ENCODE data around the gene ZNF827. TPM values are rescaled to one million over a fixed set of nuclear protein-coding genes. Genes with fewer than 3 reads are reported as not detected.

The ZNF827 gene
- total RNA-seq, 4 donors from 2014 or later: 2.6 to 17.9 (median 3.7) TPM

- intact Hi-C loops (cut with DNase I; ENCODE audit: low total_unique reads): no loop called here
- no peak overlapping the region for H3K4me3 ChIP-seq (ENCODE audit: low read depth, poor library complexity, severe bottlenecking)
- no peak for DNase-seq (ENCODE audit: low spot score in 2 of 2)
- TF ChIP-seq POLR2A (IDR thresholded peaks at IDR 0.05) (no peak), CTCF (IDR thresholded peaks at IDR 0.05) (no peak)
- WGBS, 2 donors: 56 to 64% methylated on average over 4 of the region's 4 CpGs
These were observed 31.2 kb downstream of the ZNF827 start for GRCh38 chr4:145907390-145907789.

- 80 to 87% methylated on average over 7 of the region's 7 CpGs for WGBS, 2 donors
- no peak overlapping the region for H3K4me3 ChIP-seq (ENCODE audit: low read depth, poor library complexity, severe bottlenecking)
- TF ChIP-seq POLR2A (IDR thresholded peaks at IDR 0.05) (no peak), CTCF (IDR thresholded peaks at IDR 0.05) (no peak)
- intact Hi-C loops (cut with DNase I; ENCODE audit: low total_unique reads): no loop called here
- DNase-seq (ENCODE audit: low spot score in 2 of 2): no peak
These were observed 34.0 kb downstream of the ZNF827 start for GRCh38 chr4:145904413-145905177.

GRCh38 chr4:145902522-145902921, 36.1 kb downstream of the ZNF827 start:
- no peak for DNase-seq (ENCODE audit: low spot score in 2 of 2)
- intact Hi-C loops (cut with DNase I; ENCODE audit: low total_unique reads): no loop called here
- no peak overlapping the region for H3K4me3 ChIP-seq (ENCODE audit: low read depth, poor library complexity, severe bottlenecking)
- 93 to 95% methylated on average over 13 of the region's 13 CpGs for WGBS, 2 donors
- TF ChIP-seq CTCF (IDR thresholded peaks at IDR 0.05) (no peak), POLR2A (IDR thresholded peaks at IDR 0.05) (no peak)

- H3K4me3 ChIP-seq (ENCODE audit: low read depth, poor library complexity, severe bottlenecking): no peak overlapping the region
- no peak for DNase-seq (ENCODE audit: low spot score in 2 of 2)
- no peak for TF ChIP-seq POLR2A (IDR thresholded peaks at IDR 0.05)
- TF ChIP-seq CTCF (IDR thresholded peaks at IDR 0.05): no peak
- intact Hi-C loops (cut with DNase I; ENCODE audit: low total_unique reads): no loop called here
- 84 to 85% methylated on average over 4 of the region's 4 CpGs for WGBS, 2 donors
These were observed 38.6 kb downstream of the ZNF827 start for GRCh38 chr4:145899886-145900460.

- DNase-seq (ENCODE audit: low spot score in 2 of 2): no peak
- no peak overlapping the region for H3K4me3 ChIP-seq (ENCODE audit: low read depth, poor library complexity, severe bottlenecking)
- no peak for TF ChIP-seq CTCF (IDR thresholded peaks at IDR 0.05)
- no peak for TF ChIP-seq POLR2A (IDR thresholded peaks at IDR 0.05)
- 84 to 87% methylated on average over 5 of the region's 5 CpGs for WGBS, 2 donors
- intact Hi-C loops (cut with DNase I; ENCODE audit: low total_unique reads): no loop called here
These were observed 39.6 kb downstream of the ZNF827 start for GRCh38 chr4:145898926-145899531.

Data from lower leg skin (tissue), 4 donors.